Natural killer cell treated with Interleukin-12 subunit alpha and Interleukin-12 subunit beta and Interleukin-15 and Interleukin-18, amount 100 ng/mL, for 72 hours (primary cell): ENCODE measurements around the gene ANO4. TPM values are rescaled to one million over a fixed set of nuclear protein-coding genes. Genes with fewer than 3 reads are reported as not detected.

Experiments used
- total RNA-seq, 2 donors: library from RNA; stranded (reverse); gene quantifications; one replicate each; pipeline ENCODE4 v1.2.3, GENCODE V29; 2022

ANO4 gene
- total RNA-seq, 2 donors from 2014 or later = not detected

Other genes with a start within 250 kb of the ANO4 start
- gene GAS2L3, start 221.1 kb upstream of the ANO4 start, total RNA-seq = 1 to 10 TPM; 2.7 to 3.1 TPM